Neuronal stem cell (in vitro differentiated cells): ENCODE results near the gene MT1X.
"Not testable (repeated sequence)": the region's sequence is repeated elsewhere in the genome, so short reads cannot be mapped to it uniquely, and the experiment has no call there.

ENCODE experiments used
- DNase-seq: peaks from one replicate; pipeline ENCODE4 v3.0.0-alpha.2; 2013; ENCODE audit warnings: low spot score
- H2AFZ ChIP-seq: one replicate; pipeline ENCODE4 v1.6.1; 2013; ENCODE audit warnings: mild to moderate bottlenecking, low read length, inconsistent platforms
- H2AK5ac ChIP-seq: 2 replicates; pipeline ENCODE4 v1.6.1; 2013; ENCODE audit warnings: low read depth, mild to moderate bottlenecking, inconsistent platforms, low read length, moderate library complexity, mixed read lengths
- H2BK120ac ChIP-seq: 2 replicates; pipeline ENCODE4 v1.6.1; 2013; ENCODE audit warnings: low read depth, mild to moderate bottlenecking, inconsistent platforms, low read length, moderate library complexity, mixed read lengths
- H2BK12ac ChIP-seq: one replicate; pipeline ENCODE4 v1.6.1; 2013; ENCODE audit warnings: low read length, inconsistent platforms
- H2BK15ac ChIP-seq: 2 replicates; pipeline ENCODE4 v1.6.1; 2013; ENCODE audit warnings: mild to moderate bottlenecking, low read length, inconsistent platforms, mixed read lengths
- H2BK5ac ChIP-seq: one replicate; pipeline ENCODE4 v1.6.1; 2013; ENCODE audit warnings: inconsistent platforms, mild to moderate bottlenecking, low read length, moderate library complexity
- H3K14ac ChIP-seq: one replicate; pipeline ENCODE4 v1.6.1; 2013; ENCODE audit warnings: low read length, inconsistent platforms
- H3K18ac ChIP-seq: 2 replicates; pipeline ENCODE4 v1.6.1; 2013; ENCODE audit warnings: low read length, inconsistent platforms
- H3K23ac ChIP-seq: 2 replicates; pipeline ENCODE4 v1.6.1; 2013; ENCODE audit warnings: low read depth, mild to moderate bottlenecking, mixed read lengths, low read length, inconsistent platforms; ENCODE audit not compliant: poor library complexity
- H3K27ac ChIP-seq: replicated peaks from 3 replicates; pipeline ENCODE4 v1.5.1; 2013; ENCODE audit warnings: low read length, inconsistent platforms
- H3K27me3 ChIP-seq, 3 experiments: 2 replicates each; pipeline ENCODE4 v1.6.1; 2013; ENCODE audit warnings: low read length in 3 of 3, mild to moderate bottlenecking in 2 of 3, inconsistent platforms in 1 of 3, low read depth in 1 of 3, mixed read lengths in 1 of 3, moderate library complexity in 1 of 3; ENCODE audit not compliant: control insufficient read depth in 3 of 3, insufficient read depth in 3 of 3
- H3K36me3 ChIP-seq, 2 donors: replicated peaks in 1 of 2; 2 replicates each; pipeline ENCODE4 v1.6.1; 2013; ENCODE audit warnings: low read length in 2 of 2; ENCODE audit not compliant: control insufficient read depth in 2 of 2, insufficient read depth in 2 of 2
- H3K4ac ChIP-seq: 2 replicates; pipeline ENCODE4 v1.6.1; 2013; ENCODE audit warnings: inconsistent platforms, mild to moderate bottlenecking, low read length, moderate library complexity
- H3K4me1 ChIP-seq, 2 donors: 1 replicate in 1 of 2; 2 replicates in 1 of 2; pipeline ENCODE4 v1.6.1; 2013; ENCODE audit warnings: low read length in 2 of 2, low read depth in 1 of 2; ENCODE audit not compliant: control insufficient read depth in 2 of 2, insufficient read depth in 1 of 2
- H3K4me2 ChIP-seq: one replicate; pipeline ENCODE4 v1.6.1; 2013; ENCODE audit warnings: mild to moderate bottlenecking, low read length, inconsistent platforms; ENCODE audit not compliant: insufficient read depth, poor library complexity, severe bottlenecking
- H3K4me3 ChIP-seq, 2 donors: 2 replicates each; pipeline ENCODE4 v1.5.1; 2013; ENCODE audit warnings: low read length in 2 of 2, mild to moderate bottlenecking in 2 of 2, inconsistent platforms in 1 of 2, moderate library complexity in 1 of 2
- H3K79me1 ChIP-seq: one replicate; pipeline ENCODE4 v1.6.1; 2013; ENCODE audit warnings: low read depth, mild to moderate bottlenecking, inconsistent platforms, low read length, moderate library complexity
- H3K9ac ChIP-seq: one replicate; pipeline ENCODE4 v1.6.1; 2013; ENCODE audit warnings: mild to moderate bottlenecking, low read depth, low read length, inconsistent platforms; ENCODE audit not compliant: poor library complexity
- H3K9me3 ChIP-seq, 2 donors: replicated peaks in 1 of 2; 2 replicates each; pipeline versions ENCODE3 to v1.6.1; 2013; ENCODE audit warnings: low read length in 2 of 2, mild to moderate bottlenecking in 2 of 2, inconsistent platforms in 1 of 2, low read depth in 1 of 2, mixed read lengths in 1 of 2, moderate library complexity in 1 of 2; ENCODE audit not compliant: control insufficient read depth in 2 of 2, insufficient read depth in 1 of 2
- H4K8ac ChIP-seq: one replicate; pipeline ENCODE4 v1.6.1; 2013; ENCODE audit warnings: low read depth, mild to moderate bottlenecking, inconsistent platforms, low read length, moderate library complexity
- H4K91ac ChIP-seq: one replicate; pipeline ENCODE4 v1.6.1; 2013; ENCODE audit warnings: low read length, low read depth, mild to moderate bottlenecking, inconsistent platforms; ENCODE audit not compliant: poor library complexity
- WGBS, 2 donors: extraction: QIAGEN DNeasy Blood & Tissue Kit; methylation state at CpG; one replicate each; pipeline ENCODE4 v1.1.7; 2013; ENCODE audit warnings: missing lambda C conversion rate in 2 of 2, mixed read lengths in 1 of 2; ENCODE audit not compliant: insufficient read length in 2 of 2, insufficient replicate concordance in 1 of 2; ENCODE audit errors: extremely low coverage in 2 of 2; 5-methylcytosine and 5-hydroxymethylcytosine counted together

Gene MT1X

DNA sequence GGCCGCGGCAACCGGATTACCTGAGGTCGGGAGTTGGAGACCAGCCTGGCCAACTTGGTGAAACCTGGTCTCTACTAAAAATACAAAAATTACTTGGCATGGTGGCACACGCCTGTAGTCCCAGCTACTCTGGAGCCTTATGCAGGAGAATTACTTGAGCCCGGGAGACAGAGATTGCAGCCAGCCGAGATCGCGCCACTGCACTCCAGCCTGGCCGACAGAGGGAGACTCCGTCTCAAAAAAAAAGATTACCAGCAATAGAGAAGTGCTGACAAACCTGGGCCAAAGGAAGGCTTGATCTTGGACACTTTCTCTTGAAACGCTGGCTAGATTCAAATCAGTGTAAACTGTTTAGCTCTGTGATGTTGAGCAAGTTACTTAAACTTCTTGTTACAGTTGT is 8.3 kb upstream of the MT1X start:
- H2BK15ac ChIP-seq = no peak overlapping the region
- no peak overlapping the region for H2BK5ac ChIP-seq
- no peak overlapping the region for H2AK5ac ChIP-seq
- no peaks in the 10 kb centered on the region for H3K36me3 ChIP-seq
- H3K23ac ChIP-seq = no peak overlapping the region
- no peak overlapping the region for H4K91ac ChIP-seq
- H2BK12ac ChIP-seq = no peak overlapping the region
- H3K79me1 ChIP-seq = no peaks in the 10 kb centered on the region
- H3K14ac ChIP-seq = no peak overlapping the region
- H2BK120ac ChIP-seq = no peak overlapping the region
- H3K4ac ChIP-seq = no peak overlapping the region
- peaks cover 0 to 3% of the 10 kb centered on the region in 2 donors for H3K9me3 ChIP-seq
- H3K4me2 ChIP-seq = no peak overlapping the region
- peaks cover 27 to 94% (median 81%) of the 10 kb centered on the region in 3 experiments for H3K27me3 ChIP-seq
- no peak overlapping the region for H3K18ac ChIP-seq
- DNase-seq = no peak
- no peak overlapping the region for H4K8ac ChIP-seq
- peaks cover 0 to 6% of the 10 kb centered on the region in 2 donors for H3K4me1 ChIP-seq
- WGBS, 2 donors = no CpG with 5 or more reads among the region's 12 CpGs
- H3K27ac ChIP-seq = no peak overlapping the region
- no peak overlapping the region for H3K9ac ChIP-seq
- H2AFZ ChIP-seq = no peak overlapping the region
- no peak overlapping the region for H3K4me3 ChIP-seq

DNA sequence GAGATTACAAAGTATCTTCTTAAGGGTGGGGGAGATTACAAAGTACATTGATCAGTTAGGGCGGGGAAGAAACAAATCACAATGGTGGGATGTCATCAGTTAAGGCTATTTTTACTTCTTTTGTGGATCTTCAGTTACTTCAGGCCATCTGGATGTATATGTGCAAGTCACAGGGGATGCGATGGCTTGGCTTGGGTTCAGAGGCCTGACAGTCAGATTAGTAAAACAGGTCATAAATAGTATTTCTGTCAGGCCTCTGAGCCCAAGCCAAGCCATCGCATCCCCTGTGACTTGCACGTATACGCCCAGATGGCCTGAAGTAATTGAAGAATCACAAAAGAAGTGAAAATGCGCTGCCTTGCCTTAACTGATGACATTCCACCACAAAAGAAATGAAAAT is 7.7 kb upstream of the MT1X start:
- not testable (repeated sequence) for H4K91ac ChIP-seq, H3K14ac ChIP-seq, H3K4ac ChIP-seq, H3K27ac ChIP-seq, DNase-seq, H3K36me3 ChIP-seq, H2AK5ac ChIP-seq, H2BK15ac ChIP-seq, H3K4me2 ChIP-seq, H3K4me1 ChIP-seq, H3K4me3 ChIP-seq, H2BK12ac ChIP-seq, H3K79me1 ChIP-seq, H3K18ac ChIP-seq, H4K8ac ChIP-seq, H2BK120ac ChIP-seq, H2BK5ac ChIP-seq, H3K23ac ChIP-seq, H3K9me3 ChIP-seq, H2AFZ ChIP-seq, H3K9ac ChIP-seq
- WGBS, 2 donors = no CpG with 5 or more reads among the region's 6 CpGs
- H3K27me3 ChIP-seq = peaks cover 20 to 94% (median 74%) of the 10 kb centered on the region in 3 experiments

DNA sequence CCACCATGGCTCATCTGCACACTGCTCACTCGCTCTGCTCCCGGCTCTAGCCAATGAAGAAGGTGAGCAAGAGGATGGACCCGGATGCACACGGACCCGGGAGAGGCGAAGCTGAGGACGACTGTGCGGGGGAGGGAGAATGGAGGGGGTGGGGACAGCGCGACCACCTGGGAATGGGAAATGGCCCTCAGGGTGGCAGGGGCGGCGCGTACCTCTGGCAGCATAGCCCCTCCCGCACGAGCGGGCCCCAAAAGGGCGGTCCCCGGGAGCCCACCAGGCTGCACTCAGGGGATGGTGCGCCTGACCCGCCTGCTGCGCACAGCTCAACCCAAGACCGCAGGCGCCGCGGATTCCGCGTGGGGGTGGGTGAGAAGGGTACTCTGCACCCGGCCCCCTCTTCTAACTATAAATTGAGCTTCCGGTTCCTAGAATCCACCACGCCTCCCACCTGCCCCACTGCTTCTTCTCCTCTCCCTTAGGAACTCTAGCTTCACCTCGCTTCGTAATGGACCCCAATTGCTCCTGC is 6.5 kb upstream of the MT1X start:
- no peak for DNase-seq
- Histone ChIP-seq H3K4me3 (no peak overlapping the region), H3K27me3 (peaks cover 12 to 93% (median 63%) of the 10 kb centered on the region in 3 experiments)

DNA sequence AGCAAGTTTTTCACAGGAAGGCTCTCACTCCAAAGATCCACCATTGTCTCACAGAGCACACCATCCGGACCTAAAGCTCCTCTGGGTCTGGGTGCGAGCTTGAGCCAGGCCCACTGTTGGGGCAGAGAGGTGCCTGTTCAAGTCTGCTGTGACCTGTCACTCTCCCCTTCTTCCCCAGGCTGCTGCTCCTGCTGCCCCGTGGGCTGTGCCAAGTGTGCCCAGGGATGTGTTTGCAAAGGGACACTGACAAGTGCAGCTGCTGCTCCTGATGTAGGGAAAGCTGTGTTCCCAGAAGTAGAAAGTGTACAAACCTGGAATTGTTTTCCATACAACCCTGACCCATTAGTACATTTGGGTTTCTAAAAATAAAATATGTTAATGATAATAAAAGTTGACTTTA is 4.8 kb upstream of the MT1X start:
- H3K9me3 ChIP-seq = peaks cover 0 to 2% of the 10 kb centered on the region in 2 donors
- no peak overlapping the region for H3K14ac ChIP-seq
- H2AK5ac ChIP-seq = no peak overlapping the region
- no peak overlapping the region for H2BK12ac ChIP-seq
- H3K4me1 ChIP-seq = peaks cover 12 to 14% of the 10 kb centered on the region in 2 donors
- H3K36me3 ChIP-seq = no peaks in the 10 kb centered on the region
- DNase-seq = no peak
- H3K18ac ChIP-seq = no peak overlapping the region
- no peak overlapping the region for H3K4me3 ChIP-seq
- no peak overlapping the region for H2BK120ac ChIP-seq
- H3K23ac ChIP-seq = no peak overlapping the region
- no peak overlapping the region for H2BK5ac ChIP-seq
- no peak overlapping the region for H3K4ac ChIP-seq
- no peak overlapping the region for H3K27ac ChIP-seq
- H2AFZ ChIP-seq = no peak overlapping the region
- H4K91ac ChIP-seq = no peak overlapping the region
- H3K79me1 ChIP-seq = no peaks in the 10 kb centered on the region
- H3K9ac ChIP-seq = no peak overlapping the region
- H3K4me2 ChIP-seq = no peak overlapping the region
- H2BK15ac ChIP-seq = no peak overlapping the region
- H3K27me3 ChIP-seq = peaks cover 10 to 89% (median 52%) of the 10 kb centered on the region in 3 experiments
- no peak overlapping the region for H4K8ac ChIP-seq
- WGBS, 2 donors = no CpG with 5 or more reads among the region's 3 CpGs

More for the DNA sequence above, 6.5 kb upstream of the MT1X start:
- Histone ChIP-seq H3K18ac (peak overlapping the region; percentile 35), H3K4ac (no peak overlapping the region), H2BK5ac (no peak overlapping the region), H2BK120ac (no peak overlapping the region), H3K4me2 (peak overlapping the region; percentile 51), H3K23ac (peak overlapping the region; percentile 82), H4K8ac (no peak overlapping the region), H4K91ac (no peak overlapping the region), H3K27ac (no peak overlapping the region), H2AK5ac (no peak overlapping the region), H3K14ac (no peak overlapping the region), H3K9me3 (peaks cover 0 to 2% of the 10 kb centered on the region in 2 donors), H2AFZ (peak overlapping the region; percentile 22), H3K36me3 (no peaks in the 10 kb centered on the region), H3K4me1 (peaks cover 0 to 6% of the 10 kb centered on the region in 2 donors), H3K9ac (no peak overlapping the region), H2BK15ac (no peak overlapping the region), H2BK12ac (no peak overlapping the region), H3K79me1 (no peaks in the 10 kb centered on the region)
- WGBS, 2 donors = no CpG with 5 or more reads among the region's 32 CpGs
